Bone marrow (tissue), 2 donors: ENCODE measurements around the gene FAT1.
"Not testable (repeated sequence)": the region's sequence is repeated elsewhere in the genome, so short reads cannot be mapped to it uniquely, and the experiment has no call there.

Experiments used
- DNase-seq, 2 donors: peaks; one replicate each; lab custom pipeline; 2025; lab: John Stamatoyannopoulos, UW

The FAT1 gene, protein sequence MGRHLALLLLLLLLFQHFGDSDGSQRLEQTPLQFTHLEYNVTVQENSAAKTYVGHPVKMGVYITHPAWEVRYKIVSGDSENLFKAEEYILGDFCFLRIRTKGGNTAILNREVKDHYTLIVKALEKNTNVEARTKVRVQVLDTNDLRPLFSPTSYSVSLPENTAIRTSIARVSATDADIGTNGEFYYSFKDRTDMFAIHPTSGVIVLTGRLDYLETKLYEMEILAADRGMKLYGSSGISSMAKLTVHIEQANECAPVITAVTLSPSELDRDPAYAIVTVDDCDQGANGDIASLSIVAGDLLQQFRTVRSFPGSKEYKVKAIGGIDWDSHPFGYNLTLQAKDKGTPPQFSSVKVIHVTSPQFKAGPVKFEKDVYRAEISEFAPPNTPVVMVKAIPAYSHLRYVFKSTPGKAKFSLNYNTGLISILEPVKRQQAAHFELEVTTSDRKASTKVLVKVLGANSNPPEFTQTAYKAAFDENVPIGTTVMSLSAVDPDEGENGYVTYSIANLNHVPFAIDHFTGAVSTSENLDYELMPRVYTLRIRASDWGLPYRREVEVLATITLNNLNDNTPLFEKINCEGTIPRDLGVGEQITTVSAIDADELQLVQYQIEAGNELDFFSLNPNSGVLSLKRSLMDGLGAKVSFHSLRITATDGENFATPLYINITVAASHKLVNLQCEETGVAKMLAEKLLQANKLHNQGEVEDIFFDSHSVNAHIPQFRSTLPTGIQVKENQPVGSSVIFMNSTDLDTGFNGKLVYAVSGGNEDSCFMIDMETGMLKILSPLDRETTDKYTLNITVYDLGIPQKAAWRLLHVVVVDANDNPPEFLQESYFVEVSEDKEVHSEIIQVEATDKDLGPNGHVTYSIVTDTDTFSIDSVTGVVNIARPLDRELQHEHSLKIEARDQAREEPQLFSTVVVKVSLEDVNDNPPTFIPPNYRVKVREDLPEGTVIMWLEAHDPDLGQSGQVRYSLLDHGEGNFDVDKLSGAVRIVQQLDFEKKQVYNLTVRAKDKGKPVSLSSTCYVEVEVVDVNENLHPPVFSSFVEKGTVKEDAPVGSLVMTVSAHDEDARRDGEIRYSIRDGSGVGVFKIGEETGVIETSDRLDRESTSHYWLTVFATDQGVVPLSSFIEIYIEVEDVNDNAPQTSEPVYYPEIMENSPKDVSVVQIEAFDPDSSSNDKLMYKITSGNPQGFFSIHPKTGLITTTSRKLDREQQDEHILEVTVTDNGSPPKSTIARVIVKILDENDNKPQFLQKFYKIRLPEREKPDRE (N-terminal part only)

DNA sequence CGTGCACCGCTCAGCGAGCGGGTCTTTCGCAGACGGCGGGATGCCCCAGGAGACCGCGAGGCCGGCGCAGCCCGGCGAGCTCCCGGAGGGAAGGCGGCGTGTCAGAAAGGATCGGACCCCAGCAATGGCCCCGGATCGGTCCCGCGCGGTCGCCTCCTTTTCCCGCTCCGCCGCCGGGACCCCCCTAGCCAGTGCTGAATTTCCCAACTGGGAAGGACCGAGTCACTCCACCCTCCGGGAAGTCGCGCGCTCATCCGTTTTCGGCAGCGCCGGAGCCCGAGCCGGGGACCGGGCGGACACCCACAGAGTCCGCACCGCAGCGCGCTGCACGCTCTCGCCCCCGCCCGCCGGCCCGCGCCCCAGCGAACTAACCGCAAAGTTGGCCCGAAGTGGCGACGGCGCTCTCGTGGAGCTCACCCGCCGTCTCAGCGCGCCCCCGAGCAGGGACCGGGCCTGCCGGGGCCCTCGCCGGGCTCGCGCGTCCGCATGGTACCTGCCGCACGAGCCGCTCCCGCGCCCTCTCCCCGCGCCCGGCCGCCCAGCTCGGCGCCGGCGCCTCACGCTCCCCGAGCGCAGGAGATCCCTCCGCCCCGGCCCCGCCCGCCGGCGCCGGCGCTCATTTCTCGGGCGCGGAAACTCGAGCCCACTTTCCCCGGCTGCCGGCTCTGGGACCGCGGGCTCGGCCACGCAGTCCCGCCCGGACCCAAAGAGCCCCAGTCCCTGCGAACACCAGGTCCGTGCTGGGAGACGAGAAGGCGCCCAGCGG, at the start of gene FAT1:
TSS of gene FAT1 (minus strand) at position 565 of the 766 bp plus-strand sequence. CDS start 14,029 bp downstream, outside the sequence.
- DNase-seq: no peak

DNA sequence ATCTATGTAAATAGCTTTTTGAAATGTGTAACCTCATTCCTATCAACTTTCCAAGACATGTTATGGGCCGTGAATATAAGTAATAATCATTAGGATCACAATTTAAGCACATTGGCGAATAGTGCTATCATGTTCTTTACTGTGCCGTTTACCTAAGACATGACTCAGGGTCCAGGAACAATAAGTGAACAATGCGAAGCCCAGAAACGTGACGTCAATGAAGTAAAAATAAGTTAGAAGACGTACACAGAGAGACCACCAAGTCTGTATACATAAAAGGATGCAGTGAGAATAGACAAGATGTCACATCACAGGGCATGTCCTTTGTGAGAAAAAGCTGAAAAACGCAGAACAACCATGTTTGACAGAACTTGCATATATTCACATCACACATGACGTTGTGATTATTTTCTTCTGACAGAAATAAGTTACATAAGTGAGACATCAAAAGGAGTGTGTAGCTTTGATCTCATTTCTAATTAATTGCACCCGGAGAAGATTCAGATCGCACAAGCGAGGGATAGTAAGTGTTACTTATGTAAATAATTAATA, 49.4 kb upstream of the FAT1 start:
- no peak for DNase-seq

DNA sequence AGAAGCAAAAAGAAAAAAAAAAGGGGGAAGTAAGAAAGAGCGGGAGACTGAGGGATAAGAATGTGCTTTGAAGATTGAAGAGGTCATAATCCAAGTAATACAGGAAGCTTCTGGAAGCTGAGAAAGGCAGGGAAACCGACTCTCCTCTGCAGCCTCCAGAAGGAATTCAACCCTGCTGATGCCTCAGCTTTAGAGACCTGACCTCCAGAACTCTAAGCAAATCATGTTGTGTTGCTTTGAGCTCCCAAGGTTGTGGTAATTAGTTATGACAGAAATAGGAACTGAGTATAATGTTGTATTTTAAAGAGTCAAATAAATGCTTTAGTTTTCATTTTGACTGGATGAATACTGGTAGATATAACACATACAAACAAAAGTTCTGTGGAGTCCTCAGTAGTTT, 48.0 kb upstream of the FAT1 start:
- DNase-seq: no peak

DNA sequence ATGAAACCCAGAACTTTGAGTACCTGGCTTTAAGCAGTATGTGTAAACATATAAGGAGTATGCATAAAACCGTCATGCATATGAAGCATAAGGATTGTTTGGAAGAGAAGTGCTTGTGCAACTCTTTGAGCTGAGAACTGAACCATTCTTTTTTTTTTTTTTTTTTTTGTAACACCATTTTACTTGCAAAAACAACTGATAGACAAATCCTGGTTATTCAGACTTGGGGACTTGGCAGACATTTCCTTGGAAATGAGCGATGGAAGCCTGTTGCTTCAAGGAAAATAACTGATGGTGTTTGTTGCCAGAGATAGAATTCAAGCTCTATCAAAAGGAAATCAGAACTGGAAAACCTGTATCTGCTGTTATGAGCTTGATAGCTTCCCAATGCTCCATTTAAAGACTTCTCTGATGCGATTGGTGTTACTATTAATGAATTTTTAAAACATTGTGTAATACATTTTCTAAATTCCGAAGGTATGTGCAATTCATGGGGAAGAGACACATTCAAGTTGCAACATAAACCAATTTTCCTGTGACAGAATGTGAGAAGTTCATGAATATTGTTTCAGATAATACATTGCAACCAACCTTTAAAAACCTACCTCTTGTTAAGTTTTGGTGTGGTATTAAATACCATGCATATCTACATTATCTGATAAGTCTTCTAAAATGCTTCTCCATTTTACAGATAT, 47.0 kb upstream of the FAT1 start:
- no peak for DNase-seq

DNA sequence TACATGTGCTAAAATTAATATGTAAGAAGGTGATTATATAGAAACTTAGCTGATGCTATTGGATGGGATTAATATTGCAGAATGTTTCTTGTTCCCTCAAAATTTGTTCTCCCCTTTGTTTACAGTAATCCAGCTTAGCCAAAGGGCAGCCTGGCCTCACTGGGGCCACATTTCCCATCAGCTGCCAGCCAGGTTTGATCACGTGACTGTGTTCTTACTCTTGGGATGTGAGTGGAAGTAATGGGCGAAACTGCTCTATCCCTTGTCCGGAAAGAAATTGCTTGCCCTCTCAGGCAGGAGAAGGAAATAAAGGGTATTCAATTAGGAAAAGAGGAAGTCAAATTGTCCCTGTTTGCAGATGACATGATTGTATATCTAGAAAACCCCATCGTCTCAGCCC, 44.1 kb upstream of the FAT1 start:
- DNase-seq: no peak

DNA sequence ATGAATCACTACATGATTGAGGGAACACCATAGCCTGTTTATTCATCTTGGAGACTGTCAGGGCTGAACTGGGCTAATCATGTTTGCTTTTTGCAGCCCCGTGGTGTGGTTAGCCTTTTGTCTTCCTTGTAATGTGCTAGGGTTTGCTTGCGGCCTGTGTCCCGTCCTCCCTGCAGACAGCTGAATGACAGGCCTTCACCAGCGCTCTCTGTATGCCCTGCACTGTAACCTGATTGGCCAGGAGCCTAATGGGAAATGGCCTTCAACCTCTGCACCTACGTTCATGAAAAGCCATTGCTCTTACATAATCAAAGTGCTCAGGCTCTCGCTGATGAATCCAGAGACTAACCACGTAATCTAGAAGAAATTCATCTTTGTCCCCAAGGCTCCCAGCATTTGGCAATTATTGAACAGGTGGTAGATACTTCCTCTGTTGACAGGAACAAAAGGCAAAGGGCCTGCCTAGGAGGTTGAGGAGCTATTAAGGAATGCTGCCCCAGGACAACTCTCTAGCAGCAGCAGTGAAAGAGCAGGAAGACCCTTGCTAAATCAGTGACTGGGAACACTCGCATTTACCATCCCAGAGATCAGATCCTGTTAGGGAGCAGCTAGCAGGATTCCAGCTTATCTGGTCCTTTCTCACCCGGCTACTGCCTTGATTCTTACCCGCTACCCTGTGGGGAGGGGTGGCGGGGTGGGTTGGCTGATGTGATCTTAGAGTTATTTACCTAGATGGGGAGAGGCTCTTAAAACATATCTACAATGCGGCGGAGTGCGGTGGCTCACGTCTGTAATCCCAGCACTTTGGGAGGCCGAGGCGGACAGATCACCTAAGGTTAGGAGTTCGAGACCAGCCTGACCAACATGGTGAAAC, 42.3 kb upstream of the FAT1 start:
- DNase-seq: no peak

DNA sequence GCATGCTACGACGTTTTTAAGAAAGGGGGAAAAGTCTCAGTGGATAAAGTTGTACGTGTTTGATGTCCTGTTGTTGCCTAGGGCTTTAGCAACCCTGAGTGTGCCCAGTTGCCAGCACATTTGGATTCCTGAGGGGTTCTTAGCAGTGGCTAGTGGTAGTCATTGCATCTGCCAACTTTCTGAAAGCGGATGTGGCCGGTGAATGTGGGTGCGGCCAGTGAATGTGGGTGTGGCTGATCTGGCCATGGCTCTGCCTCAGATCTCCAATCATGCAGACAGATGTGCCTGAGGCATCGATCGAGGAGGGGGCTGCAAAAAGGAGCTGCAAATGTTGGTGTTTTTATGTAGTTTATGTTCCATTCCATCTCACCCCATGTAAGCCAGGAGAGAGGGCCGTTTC, 41.5 kb upstream of the FAT1 start:
- no peak for DNase-seq

DNA sequence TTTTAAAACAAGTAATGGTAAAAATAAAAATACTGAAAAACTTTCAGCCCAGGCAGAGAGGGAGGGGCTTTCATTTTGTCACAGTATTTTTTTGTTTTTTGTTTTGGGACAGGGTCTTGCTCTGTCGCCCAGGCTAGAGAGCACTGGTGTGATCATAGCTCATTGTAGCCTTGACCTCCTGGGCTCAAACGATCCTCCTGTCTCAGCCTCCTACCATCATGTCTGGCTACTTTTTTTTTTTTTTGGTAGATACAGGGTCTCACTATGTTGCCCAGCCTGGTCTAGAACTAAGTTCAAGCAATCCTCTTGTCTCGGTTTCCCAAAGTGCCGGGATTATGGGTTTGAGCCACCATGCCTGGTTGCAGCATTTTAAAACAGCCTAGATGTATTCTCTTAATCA, 40.8 kb upstream of the FAT1 start:
- no peak for DNase-seq

DNA sequence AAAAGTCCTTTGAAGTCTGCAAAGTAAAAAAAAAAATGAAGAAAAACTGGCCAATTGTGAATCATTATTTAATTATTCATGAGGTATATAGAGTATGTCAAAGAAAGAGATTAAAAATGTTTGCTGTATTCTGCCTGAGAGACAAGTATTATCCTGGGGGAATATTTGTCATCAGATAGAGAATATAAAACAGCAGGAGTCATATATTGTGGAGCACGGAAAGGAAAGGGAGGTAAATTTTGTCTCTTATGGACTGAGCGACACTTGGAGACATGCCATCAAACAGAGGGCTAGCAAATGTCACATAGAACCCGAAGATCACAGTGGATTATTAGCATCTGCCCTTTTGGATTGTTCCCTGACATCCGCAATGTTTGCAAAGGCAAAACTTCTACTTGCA, 39.2 kb upstream of the FAT1 start:
- no peak for DNase-seq

DNA sequence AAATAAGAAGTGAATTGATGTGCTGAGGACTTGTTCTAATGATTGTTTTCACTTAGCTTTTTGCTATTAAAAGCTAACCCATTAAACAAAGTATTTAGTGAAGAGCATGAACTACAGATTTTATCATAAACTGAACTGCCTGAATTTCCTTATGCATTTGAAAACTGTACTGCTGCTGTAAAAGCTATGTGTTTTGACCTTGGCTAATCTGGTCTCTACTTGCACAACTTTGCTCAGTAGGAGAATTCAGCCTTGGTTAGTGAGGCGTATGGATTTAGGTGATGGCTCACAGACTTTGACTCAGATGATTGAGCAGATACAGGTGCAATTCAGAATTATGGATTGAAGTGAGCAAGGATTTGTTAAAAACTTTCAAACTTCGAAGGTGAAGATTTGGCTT, 38.7 kb upstream of the FAT1 start:
- DNase-seq: no peak

DNA sequence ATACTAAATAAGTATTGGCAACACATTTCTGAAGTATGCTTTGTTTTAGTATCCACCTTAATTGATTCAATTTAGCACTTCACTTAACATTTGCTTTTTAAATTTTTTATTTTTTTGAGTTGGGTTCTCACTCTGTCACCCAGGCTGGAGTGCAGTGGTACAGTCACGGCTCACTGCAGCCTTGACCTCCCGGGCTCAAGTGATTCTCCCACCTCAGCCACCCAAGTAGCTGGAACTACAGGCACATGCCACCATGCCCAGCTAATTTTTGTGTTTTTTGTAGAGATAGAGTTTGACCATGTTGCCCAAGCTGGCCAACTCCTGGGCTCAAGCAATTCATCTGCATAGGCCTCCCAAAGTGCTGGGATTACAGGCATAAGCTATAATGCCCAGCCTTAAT, 38.3 kb upstream of the FAT1 start:
- not testable (repeated sequence) for DNase-seq

DNA sequence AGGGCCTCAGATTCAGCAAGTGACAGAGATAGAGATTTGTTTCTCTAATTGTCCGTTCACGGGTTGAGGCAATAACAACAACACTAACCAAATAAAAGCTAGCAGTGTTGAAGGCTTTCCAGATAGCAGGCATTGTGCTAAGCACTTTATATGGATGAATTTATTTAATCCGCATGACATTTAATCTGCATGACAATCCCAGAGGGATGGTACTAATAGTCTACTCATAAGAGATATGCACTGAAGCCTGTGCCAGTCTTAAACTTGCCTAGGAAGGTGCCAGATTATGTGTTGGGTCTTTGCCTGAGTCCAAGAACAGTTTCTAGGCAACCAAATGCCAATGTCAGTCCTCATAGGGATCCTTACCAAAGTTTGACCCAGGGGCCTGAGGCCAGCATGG, 37.7 kb upstream of the FAT1 start:
- DNase-seq: no peak

DNA sequence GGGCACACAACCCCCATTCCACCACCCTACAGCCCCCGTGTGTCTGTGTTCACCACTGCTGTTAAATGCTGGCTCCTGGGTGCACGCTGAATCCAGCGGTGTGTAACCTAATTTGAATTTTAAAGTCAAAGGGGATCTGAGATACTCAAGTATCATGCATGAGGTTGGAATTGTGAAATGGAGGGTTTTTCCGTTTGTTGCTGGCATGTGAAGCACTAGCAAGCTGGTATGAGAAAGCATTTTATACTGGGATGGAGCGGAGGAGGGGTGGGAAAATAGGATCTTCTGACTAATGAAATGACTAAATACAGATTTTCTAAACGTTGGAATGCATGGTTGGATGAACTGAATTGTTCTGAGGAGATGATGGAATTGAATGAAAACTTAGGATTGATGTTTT, 36.9 kb upstream of the FAT1 start:
- no peak for DNase-seq

DNA sequence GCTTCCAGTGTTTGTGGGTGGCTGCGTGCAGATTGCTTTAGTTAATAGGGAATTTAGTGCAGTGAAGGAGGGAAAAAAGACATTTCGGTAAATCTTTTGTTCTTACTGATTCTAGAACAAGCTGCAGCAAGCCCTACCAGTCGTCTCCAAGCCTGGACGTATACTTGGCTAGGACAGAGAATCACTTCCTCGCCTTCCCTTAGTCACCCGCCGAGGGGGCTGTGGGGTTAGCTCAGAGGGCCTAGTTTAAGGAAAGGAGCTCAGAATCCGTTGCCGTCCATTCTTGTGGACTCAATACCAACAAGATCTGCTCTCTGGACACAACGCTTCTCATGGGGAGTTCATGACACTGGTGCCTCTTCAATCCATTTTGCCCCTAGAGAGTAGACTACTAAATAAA, 36.3 kb upstream of the FAT1 start:
- no peak for DNase-seq

DNA sequence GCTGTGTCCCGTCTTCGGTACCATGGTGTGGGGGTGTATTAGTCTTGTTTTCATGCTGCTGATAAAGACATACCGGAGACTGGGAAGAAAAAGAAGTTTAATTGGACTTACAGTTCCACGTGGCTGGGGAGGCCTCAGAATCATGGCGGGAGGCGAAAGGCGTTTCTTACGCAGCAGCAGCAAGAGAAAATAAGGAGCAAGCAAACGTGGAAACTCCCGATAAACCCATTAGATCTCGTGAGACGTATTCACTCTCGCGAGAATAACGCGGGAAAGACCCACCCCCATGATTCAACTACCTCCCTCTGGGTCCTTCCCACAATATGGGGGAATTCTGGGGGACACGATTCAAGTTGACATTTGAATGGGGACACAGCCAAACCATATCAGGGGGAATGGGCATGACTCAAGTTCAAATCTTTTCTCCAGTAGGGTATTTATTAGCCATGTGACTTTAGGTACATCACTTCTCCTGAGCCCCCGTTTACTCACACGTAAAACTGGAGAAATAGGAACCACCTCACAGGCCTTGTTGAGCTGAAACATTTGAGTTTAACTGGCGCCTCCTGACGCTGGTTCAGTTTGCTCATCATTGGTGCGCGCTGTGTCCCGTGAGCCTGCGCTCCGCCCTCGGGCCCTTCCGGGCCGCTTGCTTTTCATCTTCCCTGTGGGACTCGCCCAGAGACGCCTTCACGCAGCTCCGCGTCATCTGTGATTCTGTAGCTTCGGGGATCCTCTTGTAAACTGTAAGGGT, 35.5 kb upstream of the FAT1 start:
- no peak for DNase-seq

DNA sequence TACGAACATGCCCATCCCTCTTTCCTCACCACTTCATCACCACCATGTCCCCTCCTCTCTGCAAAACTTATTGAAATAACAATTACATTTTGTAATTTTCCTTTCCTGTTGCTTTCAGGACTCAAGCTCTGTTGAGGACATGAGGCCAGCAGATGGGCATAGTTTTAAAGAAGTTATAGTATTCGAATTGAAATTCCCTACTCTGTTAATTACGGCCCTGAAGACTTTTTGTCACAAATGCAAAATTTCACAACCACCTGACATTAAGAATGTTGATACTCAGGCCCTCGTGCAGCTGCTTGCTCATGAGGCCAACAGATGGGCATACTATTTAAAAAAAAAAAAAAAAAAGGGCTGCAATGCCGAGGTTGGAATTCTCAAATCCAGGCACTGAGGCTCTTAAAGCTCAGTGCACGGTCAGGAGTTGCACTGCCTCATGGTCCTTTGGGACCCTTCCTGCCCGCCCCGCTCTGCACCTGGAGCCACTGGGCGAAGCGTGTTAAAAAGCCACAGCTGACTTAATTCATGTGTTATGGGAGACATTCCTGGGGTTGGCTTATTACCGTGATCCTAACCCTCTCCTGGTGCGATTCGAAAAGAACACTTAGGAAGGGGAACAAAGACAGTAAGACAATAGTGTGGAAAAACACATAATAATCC, 34.2 kb upstream of the FAT1 start:
- DNase-seq: no peak

DNA sequence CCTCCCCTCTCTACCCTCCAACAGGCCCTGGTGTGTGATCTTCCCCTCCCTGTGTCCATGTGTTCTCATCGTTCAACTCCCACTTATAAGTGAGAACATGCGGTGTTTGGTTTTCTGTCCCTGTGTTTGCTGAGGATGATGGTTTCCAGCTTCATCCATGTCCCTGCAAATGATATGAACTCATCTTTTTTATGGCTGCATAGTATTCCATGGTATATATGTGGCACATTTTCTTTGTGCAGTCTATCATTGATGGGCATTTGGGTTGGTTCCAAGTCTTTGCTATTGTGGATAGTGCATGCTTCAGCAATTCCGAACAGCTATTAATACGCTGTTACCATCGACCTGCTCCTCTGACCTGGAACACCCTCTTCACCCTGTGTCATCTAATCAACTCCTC, 32.9 kb upstream of the FAT1 start:
- DNase-seq: not testable (repeated sequence)
